DND-41 (cell line): ENCODE results near the gene AHNAK.

Source experiments
- EZH2 ChIP-seq: IDR thresholded peaks from 3 replicates; pipeline ENCODE4 v1.6.1; 2012; ENCODE audit warnings: borderline replicate concordance, low read depth, mild to moderate bottlenecking, moderate library complexity, low read length, inconsistent platforms; ENCODE audit not compliant: severe bottlenecking
- TF ChIP-seq, protein P1 (sequence below): IDR thresholded peaks from 2 replicates; pipeline ENCODE4 v1.5.1; 2012; ENCODE audit warnings: borderline replicate concordance, low read length, moderate library complexity, mild to moderate bottlenecking; ENCODE audit not compliant: poor library complexity, severe bottlenecking; ENCODE audit errors: extremely low read depth

DNA sequence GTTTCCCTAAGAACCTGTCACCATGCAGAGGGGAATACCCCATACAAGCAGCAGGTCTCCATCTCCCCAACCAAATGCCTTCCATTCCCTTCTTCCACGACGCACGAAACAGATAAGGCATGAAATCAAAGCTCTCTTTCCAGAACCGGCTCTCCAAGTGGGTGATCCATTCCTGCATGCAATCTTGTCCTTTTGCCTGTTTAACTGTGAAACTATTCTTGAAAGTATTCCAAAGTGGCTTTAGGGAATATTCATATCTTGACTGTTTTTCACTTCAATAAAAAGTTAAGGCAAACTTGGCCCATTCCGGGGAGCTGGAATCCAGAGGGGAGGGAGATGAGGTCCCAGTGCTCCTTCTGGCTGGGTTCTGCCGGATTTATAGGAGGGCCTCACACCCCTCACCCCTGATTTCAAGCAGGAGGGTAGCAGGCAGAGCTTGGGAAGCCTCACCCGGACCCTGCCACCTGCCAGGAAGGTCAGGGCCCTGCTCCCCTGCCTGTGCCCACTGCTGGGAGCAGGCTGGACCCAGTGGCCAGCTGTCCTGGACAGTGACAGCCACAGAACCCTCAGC is 66.9 kb downstream of the AHNAK start:
- TF ChIP-seq, protein P1, sequence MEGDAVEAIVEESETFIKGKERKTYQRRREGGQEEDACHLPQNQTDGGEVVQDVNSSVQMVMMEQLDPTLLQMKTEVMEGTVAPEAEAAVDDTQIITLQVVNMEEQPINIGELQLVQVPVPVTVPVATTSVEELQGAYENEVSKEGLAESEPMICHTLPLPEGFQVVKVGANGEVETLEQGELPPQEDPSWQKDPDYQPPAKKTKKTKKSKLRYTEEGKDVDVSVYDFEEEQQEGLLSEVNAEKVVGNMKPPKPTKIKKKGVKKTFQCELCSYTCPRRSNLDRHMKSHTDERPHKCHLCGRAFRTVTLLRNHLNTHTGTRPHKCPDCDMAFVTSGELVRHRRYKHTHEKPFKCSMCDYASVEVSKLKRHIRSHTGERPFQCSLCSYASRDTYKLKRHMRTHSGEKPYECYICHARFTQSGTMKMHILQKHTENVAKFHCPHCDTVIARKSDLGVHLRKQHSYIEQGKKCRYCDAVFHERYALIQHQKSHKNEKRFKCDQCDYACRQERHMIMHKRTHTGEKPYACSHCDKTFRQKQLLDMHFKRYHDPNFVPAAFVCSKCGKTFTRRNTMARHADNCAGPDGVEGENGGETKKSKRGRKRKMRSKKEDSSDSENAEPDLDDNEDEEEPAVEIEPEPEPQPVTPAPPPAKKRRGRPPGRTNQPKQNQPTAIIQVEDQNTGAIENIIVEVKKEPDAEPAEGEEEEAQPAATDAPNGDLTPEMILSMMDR: no peak
- no peak for TF ChIP-seq EZH2
